Gastrocnemius medialis (tissue), 4 donors: ENCODE data around the gene TWF1. TPM values are rescaled to one million over a fixed set of nuclear protein-coding genes. Genes with fewer than 3 reads are reported as not detected.

Experiments
- ATAC-seq, 2 donors: fragments of 150-250 bp; one replicate each; pipeline ENCODE4 v1.9.1; 2016
- DNase-seq, 2 donors: peaks; one replicate each; pipeline ENCODE4 v3.0.0-alpha.2; 2019
- H3K27ac ChIP-seq, 4 donors: fragments of 200-600 bp; sonication (generic); 1 replicate in 1 of 4; 2 replicates in 3 of 4; pipeline ENCODE4 v1.5.1; 2016 to 2018; ENCODE audit warnings: mild to moderate bottlenecking in 2 of 4, moderate library complexity in 1 of 4
- H3K27me3 ChIP-seq, 3 donors: fragments of 200-600 bp; sonication (generic) in 2 of 3; 1 replicate in 1 of 3; 2 replicates in 2 of 3; pipeline versions ENCODE4 v1.5.1 to v1.6.0; 2016 to 2019; ENCODE audit warnings: mild to moderate bottlenecking in 1 of 3, moderate library complexity in 1 of 3
- H3K36me3 ChIP-seq, 2 donors: fragments of 200-600 bp; sonication (generic) in 1 of 2; one replicate each; pipeline ENCODE4 v1.5.1; 2017 to 2018
- H3K4me1 ChIP-seq, 2 donors: fragments of 200-600 bp; sonication (generic) in 1 of 2; one replicate each; pipeline ENCODE4 v1.5.1; 2016 to 2017; ENCODE audit warnings: mild to moderate bottlenecking in 2 of 2
- H3K4me3 ChIP-seq, 4 donors: fragments of 200-600 bp; sonication (generic) in 3 of 4; 1 replicate in 1 of 4; 2 replicates in 3 of 4; pipeline ENCODE4 v1.5.1; 2016 to 2019; ENCODE audit warnings: mild to moderate bottlenecking in 2 of 4
- H3K9me3 ChIP-seq, 3 donors: fragments of 200-600 bp; sonication (generic) in 2 of 3; 1 replicate in 1 of 3; 2 replicates in 2 of 3; pipeline ENCODE4 v1.5.1; 2016 to 2019
- POLR2A ChIP-seq, 2 donors: fragments of 450-650 bp; IDR thresholded peaks; one replicate each; pipeline ENCODE4 v1.6.1; 2017; ENCODE audit warnings: antibody characterized with exemption in 2 of 2, mild to moderate bottlenecking in 2 of 2, moderate library complexity in 2 of 2
- in situ Hi-C, 4 donors: fragments of 200-750 bp; cut with MboI; loops; one replicate each; pipeline versions ENCODE4 v1.15.0 to v1.8.0; 2017; ENCODE audit warnings: low sequenced_read_pairs in 4 of 4
- intact Hi-C: fragments of 100-400 bp; cut with DNase I; formaldehyde crosslinking; loops from one replicate; pipeline ENCODE4 v1.15.1; 2023; ENCODE audit warnings: low total_unique reads
- total RNA-seq, 4 donors: library from RNA; depleted of rRNA; stranded (reverse); fragments of >200 nt; gene quantifications; one replicate each; pipeline versions ENCODE4 v1.1.0 to v1.2.3, GENCODE V29; 2016
- TF ChIP-seq, protein P1 (sequence below), 5 experiments: fragments of 450-650 bp in 3 of 5; fragments of 200-600 bp in 2 of 5; sonication (generic) in 2 of 5; IDR thresholded peaks in 4 of 5; conservative IDR thresholded peaks in 1 of 5; 1 replicate in 4 of 5; 2 replicates in 1 of 5; pipeline ENCODE4 v1.5.1; 2016 to 2019; ENCODE audit warnings: antibody characterized with exemption in 5 of 5, mild to moderate bottlenecking in 3 of 5, moderate library complexity in 3 of 5

TWF1 gene
- total RNA-seq, 4 donors from 2014 or later = 7.4 to 10.7 (median 9.0) TPM

DNA sequence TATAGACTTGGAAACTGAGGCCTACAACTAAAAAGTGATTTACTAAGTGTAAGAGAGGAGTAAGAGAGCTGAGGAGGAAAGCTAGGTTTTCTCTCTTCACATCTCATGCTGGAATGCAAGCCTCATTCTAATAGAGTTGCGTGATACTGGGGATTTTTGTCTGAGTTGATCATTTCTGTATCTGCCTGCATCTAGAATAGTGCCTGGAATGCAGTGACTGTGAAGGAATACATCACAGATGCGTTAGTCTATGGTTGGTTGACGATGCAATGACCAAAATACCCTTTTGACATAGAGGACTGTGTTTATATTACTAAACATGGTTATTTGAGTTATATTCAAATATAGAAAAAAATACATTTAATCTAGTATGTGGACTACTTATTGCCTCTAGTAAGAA is 20.6 kb upstream of the TWF1 start:
- no peaks in the 10 kb centered on the region for H3K27me3 ChIP-seq
- no peak overlapping the region for H3K4me3 ChIP-seq
- TF ChIP-seq, protein P1, sequence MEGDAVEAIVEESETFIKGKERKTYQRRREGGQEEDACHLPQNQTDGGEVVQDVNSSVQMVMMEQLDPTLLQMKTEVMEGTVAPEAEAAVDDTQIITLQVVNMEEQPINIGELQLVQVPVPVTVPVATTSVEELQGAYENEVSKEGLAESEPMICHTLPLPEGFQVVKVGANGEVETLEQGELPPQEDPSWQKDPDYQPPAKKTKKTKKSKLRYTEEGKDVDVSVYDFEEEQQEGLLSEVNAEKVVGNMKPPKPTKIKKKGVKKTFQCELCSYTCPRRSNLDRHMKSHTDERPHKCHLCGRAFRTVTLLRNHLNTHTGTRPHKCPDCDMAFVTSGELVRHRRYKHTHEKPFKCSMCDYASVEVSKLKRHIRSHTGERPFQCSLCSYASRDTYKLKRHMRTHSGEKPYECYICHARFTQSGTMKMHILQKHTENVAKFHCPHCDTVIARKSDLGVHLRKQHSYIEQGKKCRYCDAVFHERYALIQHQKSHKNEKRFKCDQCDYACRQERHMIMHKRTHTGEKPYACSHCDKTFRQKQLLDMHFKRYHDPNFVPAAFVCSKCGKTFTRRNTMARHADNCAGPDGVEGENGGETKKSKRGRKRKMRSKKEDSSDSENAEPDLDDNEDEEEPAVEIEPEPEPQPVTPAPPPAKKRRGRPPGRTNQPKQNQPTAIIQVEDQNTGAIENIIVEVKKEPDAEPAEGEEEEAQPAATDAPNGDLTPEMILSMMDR (IDR thresholded peaks at IDR 0.05 in 4 of 5, conservative IDR thresholded peaks at IDR 0.05 in 1 of 5) = no peak
- no peak for TF ChIP-seq POLR2A (IDR thresholded peaks at IDR 0.05)
- in situ Hi-C loops = no loop called here
- no peak overlapping the region for H3K27ac ChIP-seq
- intact Hi-C loops = no loop called here
- H3K4me1 ChIP-seq = no peaks in the 10 kb centered on the region
- no peak for ATAC-seq
- DNase-seq = no peak
- H3K36me3 ChIP-seq = no peaks in the 10 kb centered on the region
- H3K9me3 ChIP-seq = no peaks in the 10 kb centered on the region

DNA sequence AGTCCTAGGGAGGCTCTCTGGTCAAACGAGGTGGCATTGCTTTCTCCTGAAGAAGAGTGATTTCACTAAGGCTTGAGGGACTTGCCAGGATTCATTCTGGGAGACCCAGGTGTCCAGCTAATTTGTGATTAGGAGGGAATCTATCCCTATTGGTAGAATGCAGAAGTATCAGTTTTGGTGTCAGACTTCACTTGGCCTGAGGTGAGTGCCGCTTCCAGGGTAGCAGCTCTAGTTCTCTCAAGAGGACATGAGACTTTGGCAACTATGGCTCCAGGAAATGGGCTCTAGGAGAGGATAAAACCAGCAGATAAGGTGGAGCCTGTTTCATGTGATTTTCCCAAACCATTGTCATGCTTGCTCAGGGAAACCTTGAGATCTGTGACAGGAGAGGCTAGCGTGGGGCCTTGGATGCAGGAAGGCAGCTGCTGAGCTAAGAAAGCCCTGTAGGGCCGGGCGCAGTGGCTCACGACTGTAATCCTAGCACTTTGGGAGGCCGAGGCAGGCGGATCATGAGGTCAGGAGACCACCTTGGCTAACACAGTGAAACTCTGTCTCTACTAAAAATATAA is 18.2 kb upstream of the TWF1 start:
- intact Hi-C loops = no loop called here

DNA sequence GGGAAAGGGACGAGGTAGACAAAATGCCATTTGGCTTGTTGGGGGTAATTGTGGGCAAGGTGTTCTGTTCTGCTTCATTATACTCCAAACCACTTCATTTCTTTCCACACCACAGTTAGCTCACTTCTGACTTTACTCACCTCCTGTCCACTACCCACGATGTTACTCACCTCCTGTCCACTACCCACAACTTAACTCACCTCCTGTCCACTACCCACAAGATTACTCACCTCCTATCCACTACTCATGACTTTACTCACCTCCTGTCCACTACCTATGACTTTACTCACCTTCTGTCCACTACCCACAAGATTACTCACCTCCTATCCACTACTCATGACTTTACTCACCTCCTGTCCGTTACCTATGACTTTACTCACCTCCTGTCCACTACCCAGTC is 10.1 kb upstream of the TWF1 start:
- no peaks in the 10 kb centered on the region for H3K36me3 ChIP-seq
- DNase-seq = no peak
- H3K9me3 ChIP-seq = no peaks in the 10 kb centered on the region
- TF ChIP-seq, protein P1 (IDR thresholded peaks at IDR 0.05 in 4 of 5, conservative IDR thresholded peaks at IDR 0.05 in 1 of 5) = no peak
- no peak for TF ChIP-seq POLR2A (IDR thresholded peaks at IDR 0.05)
- no peak overlapping the region for H3K4me3 ChIP-seq
- no peaks in the 10 kb centered on the region for H3K4me1 ChIP-seq
- intact Hi-C loops (no loop called here), in situ Hi-C loops (no loop called here)
- H3K27ac ChIP-seq = no peak overlapping the region
- H3K27me3 ChIP-seq = no peaks in the 10 kb centered on the region
- no peak for ATAC-seq

More for the DNA sequence above, 18.2 kb upstream of the TWF1 start:
- no peak for ATAC-seq
- no peak for DNase-seq
- H3K9me3 ChIP-seq = no peaks in the 10 kb centered on the region
- H3K36me3 ChIP-seq = no peaks in the 10 kb centered on the region
- H3K4me1 ChIP-seq = no peaks in the 10 kb centered on the region
- TF ChIP-seq, protein P1 (IDR thresholded peaks at IDR 0.05 in 4 of 5, conservative IDR thresholded peaks at IDR 0.05 in 1 of 5) = no peak
- TF ChIP-seq POLR2A (IDR thresholded peaks at IDR 0.05) = no peak
- in situ Hi-C loops = no loop called here
- H3K4me3 ChIP-seq = no peak overlapping the region
- no peak overlapping the region for H3K27ac ChIP-seq
- no peaks in the 10 kb centered on the region for H3K27me3 ChIP-seq

DNA sequence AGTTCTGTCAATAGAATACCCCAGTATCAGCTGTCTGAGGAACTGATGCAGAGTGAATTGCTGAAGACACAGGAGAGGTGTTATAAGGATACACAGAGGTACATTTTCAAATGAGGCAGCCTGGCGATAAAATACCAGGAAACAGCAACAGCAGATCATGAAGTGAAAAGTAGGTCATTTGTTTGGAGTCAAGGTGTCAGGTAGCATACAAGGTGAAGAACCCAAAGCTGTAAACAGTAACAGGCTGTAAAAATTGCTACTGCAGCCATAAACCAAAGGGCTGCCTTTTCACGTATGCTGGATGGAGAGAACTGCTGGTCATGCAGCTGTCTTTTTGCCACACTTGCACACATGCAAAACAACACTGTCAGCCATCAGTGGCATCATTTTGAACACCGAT is 9.3 kb upstream of the TWF1 start:
- in situ Hi-C loops (no loop called here), intact Hi-C loops (no loop called here)
- no peaks in the 10 kb centered on the region for H3K4me1 ChIP-seq
- H3K4me3 ChIP-seq = no peak overlapping the region
- no peak for TF ChIP-seq POLR2A (IDR thresholded peaks at IDR 0.05)
- TF ChIP-seq, protein P1 (IDR thresholded peaks at IDR 0.05 in 4 of 5, conservative IDR thresholded peaks at IDR 0.05 in 1 of 5) = no peak
- ATAC-seq (no peak), DNase-seq (no peak)
- H3K9me3 ChIP-seq = no peaks in the 10 kb centered on the region
- no peaks in the 10 kb centered on the region for H3K36me3 ChIP-seq
- H3K27me3 ChIP-seq = no peaks in the 10 kb centered on the region
- no peak overlapping the region for H3K27ac ChIP-seq

DNA sequence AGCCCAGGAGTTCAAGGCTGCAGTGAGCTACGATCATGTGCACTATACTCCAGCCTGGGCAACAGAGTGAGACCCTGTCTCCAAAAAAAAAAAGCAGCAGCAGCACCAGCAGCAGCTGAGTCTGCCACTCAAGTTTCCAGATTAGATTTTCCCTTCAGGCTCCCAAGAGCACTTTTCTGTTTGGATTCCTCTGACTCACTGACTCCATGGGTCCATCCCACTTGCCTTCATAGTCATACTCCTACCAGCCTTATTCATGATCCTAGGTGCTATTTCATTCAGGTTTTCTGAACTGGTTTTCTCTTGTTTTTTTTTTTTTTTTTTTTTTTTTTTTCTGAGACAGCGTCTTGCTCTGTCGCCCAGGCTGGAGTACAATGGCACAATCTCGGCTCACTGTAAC is 6.8 kb upstream of the TWF1 start:
- in situ Hi-C loops (no loop called here), intact Hi-C loops (no loop called here)
- Histone ChIP-seq H3K36me3 (no peaks in the 10 kb centered on the region), H3K27ac (no peak overlapping the region), H3K4me3 (no peak overlapping the region), H3K4me1 (no peaks in the 10 kb centered on the region), H3K9me3 (no peaks in the 10 kb centered on the region), H3K27me3 (no peaks in the 10 kb centered on the region)
- TF ChIP-seq POLR2A (IDR thresholded peaks at IDR 0.05) = no peak
- TF ChIP-seq, protein P1 (IDR thresholded peaks at IDR 0.05 in 4 of 5, conservative IDR thresholded peaks at IDR 0.05 in 1 of 5) = no peak
- DNase-seq = no peak
- ATAC-seq = no peak
